Stimulated activated CD8-positive, alpha-beta memory T cell treated with anti-CD3 and anti-CD28 coated beads, Interleukin-12 subunit alpha, Interleukin-12 subunit beta, amount 100 ng/mL, for 4 hours (primary cell): Measurements from ENCODE around the gene RPP30.

Experiments used
- DNase-seq: peaks from one replicate; pipeline ENCODE4 v3.0.0-alpha.2; 2020; ENCODE audit warnings: low read depth

Gene RPP30

DNA sequence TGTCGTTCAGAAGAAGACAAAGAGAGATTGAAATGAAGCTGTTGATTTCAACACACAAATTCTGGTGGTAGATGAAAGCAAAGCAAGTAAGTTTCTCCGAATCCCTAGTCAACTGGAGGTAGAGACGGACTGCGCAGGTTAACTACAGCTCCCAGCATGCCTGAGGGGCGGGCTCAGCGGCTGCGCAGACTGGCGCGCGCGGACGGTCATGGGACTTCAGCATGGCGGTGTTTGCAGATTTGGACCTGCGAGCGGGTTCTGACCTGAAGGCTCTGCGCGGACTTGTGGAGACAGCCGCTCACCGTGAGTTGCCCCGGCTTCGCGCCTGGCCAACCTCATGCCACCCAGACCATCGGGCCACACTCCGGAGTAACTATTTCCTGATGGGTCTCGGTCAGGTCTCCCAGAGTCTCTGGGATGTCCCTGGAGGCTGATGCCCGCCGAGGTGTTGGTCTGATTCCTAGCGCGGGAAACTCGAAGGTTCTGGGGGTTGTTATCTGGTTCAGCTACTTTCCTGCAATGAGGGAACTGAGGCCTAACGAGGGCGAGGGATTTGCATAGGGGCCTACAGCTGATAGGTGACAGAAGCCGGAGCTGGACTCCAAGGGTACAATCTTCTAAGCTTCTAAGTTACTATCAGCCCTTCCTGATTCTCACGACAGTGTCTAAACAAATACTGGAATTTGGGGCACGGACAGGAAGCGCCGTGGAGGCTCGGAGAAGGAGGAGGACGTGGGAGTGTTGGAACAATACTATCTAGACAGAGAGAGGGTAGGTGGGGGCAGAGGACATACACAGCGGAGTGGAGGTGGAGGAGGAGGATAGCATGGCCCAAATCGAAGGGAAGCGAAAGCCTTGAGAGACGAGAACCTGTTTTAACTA is at the start of gene RPP30:
Gene RPP30 (plus strand): TSS at position 209 of the 882 bp plus-strand sequence. CDS start 13 bp downstream, at position 222.
- peak; percentile 64 for DNase-seq

DNA sequence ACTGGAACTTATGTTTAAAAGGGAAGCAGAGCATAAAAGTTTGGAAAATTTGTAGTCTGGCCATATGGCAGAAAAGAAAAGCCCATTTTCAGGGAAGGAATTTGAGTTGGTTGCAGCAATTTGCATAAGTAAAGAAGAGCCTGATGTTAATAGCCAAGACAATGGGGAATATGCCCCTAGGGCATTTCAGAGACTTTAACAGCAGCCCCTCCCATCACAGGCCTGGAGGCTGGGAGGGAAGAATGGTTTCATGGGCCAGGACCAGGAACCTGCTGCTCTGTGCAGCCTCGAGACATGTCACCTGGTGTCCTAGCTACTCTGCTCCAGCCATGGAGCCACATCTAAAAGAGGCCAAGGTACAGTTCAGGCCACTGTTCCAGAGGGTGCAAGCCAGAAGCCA is 49.3 kb upstream of the RPP30 start:
- DNase-seq: no peak

GRCh38 chr10:90832111-90832510 is 39.7 kb upstream of the RPP30 start:
- DNase-seq: no peak

- no peak for DNase-seq
Observed at GRCh38 chr10:90834326-90834725, 37.4 kb upstream of the RPP30 start.

DNA sequence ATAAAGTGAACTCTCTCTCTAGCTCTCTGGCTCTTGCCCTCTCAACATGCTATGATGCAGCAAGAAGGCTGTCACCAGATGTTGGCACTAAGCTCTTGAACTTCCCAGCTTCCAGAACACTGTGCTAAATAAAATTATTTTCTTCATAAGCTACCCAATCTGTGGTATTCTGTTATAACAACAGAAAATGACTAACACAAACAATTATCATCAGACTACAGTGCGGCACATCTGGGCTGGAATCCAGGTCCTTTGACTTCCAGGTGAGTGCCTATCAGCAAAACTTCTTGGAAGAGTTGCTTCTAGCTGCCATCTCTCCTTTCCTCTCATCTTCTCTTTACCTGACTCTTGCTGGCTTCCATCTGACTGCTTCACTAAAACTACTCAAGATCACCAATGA is 34.3 kb upstream of the RPP30 start:
- no peak for DNase-seq

DNA sequence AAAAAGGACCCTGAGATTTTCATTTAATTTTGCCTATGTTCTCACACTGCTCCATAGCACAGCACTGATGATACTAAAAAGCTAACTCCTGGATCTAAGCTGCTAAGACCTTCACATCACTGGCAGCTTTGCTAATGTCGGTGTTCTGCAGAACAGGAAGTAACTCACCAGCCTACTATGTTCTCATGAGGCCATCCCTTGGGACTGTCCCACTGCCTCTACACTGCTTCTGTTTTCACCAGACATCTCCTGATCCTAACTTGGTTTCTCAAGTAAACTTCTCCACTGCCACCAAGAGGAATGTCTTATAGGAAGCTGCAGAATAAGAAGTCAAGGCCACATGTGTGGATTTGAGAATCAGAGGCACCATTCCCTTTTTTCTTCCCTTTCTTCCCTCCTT is 29.0 kb upstream of the RPP30 start:
- DNase-seq: no peak

GRCh38 chr10:90845726-90846125 is 26.0 kb upstream of the RPP30 start:
- no peak for DNase-seq

GRCh38 chr10:90846746-90847145 is 25.0 kb upstream of the RPP30 start:
- no peak for DNase-seq

GRCh38 chr10:90847436-90847835 is 24.3 kb upstream of the RPP30 start:
- no peak for DNase-seq

GRCh38 chr10:90849956-90850749 is 21.6 kb upstream of the RPP30 start:
- no peak for DNase-seq

DNA sequence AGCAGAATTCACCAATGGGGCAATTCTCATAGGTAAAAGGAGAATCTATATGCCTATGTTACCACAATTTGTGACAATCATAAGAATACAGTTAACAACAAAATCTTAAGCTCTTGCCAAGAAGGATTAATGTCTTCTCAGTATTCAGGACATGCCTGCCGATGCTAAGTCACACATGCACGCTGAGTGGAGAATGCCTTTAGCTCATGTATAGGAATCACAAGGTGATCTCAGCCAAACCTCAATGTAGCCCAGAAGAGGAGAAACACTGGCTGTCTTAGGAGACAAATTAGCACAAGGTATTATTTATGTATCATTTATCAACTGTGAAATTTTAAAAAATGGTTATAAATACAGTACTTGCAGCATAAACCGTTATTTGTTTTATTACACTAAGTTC is 16.6 kb upstream of the RPP30 start:
- DNase-seq: no peak

GRCh38 chr10:90856261-90856660 is 15.5 kb upstream of the RPP30 start:
- DNase-seq: no peak

- DNase-seq: peak; percentile 1
Observed at GRCh38 chr10:90856964-90857634, 14.7 kb upstream of the RPP30 start.

DNA sequence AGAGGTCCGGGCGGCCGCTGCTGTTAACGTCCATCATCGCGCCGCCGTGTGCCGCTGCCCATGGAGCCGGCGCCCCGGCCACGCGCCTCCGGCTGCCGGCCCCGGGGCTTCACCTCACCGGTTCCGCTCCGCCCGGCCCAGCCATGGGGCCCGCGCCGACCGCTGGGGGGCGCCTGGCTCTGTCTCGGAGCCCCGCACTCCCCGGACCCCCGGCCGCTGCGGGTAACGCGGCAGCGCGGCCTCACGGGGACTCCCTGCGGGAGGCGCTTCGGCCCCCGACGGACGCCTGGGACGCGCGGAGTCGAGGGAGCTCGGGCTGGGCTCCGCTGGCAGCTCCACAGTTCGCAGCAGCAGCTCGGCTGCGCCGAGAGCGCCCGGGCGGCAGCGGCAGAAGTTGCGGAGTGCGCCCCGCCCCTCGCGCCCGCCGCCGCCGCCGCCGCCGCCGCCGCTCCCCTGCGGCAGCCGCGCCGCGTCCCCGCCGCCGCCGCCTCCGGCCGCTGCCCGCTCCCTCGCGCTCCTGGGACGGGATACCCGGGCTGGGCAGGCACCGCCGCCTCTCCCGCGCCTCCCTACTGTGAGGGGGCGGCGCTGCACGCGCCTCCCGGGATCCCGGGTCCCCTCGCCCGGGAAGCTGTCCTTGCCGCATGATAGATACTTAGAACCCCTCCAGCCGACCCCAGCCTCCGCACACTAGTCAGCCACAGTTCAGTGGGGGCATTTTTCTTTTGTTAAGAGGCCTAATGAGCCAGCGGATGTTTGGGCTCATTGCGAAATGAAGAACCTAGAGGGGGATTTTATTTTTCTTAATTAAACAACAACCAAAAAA is 13.9 kb upstream of the RPP30 start, which contains the start of gene HTR7:
Gene HTR7 (minus strand): TSS at position 405 of the 826 bp plus-strand sequence. CDS start 368 bp downstream, at position 37.
- peak; percentile 50 for DNase-seq

GRCh38 chr10:90858461-90858968 is 13.3 kb upstream of the RPP30 start:
- DNase-seq: no peak

- DNase-seq: no peak
Observed at GRCh38 chr10:90859321-90859751, 12.4 kb upstream of the RPP30 start.

- no peak for DNase-seq
Observed at GRCh38 chr10:90860790-90861189, 11.0 kb upstream of the RPP30 start.

GRCh38 chr10:90862908-90863514 is 8.8 kb upstream of the RPP30 start:
- DNase-seq: no peak

DNA sequence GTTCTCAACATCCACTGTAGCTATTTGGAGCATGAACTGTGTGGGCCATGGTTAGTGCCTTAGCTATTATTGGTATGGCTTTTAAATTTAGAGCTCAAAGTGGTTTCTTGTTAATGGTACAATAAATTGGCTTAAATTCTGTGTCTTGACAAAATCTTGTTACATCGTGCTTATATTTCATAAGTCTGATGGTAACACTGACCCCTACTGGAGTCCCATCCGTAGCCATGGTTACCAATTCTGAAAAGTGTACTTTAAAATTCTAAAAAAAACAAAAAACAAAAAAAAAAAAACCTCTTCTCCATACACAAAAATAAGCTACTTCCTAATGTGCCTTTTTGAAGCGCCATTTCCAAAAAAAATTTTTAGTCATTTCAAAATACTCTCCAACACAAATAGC is 6.4 kb upstream of the RPP30 start:
- no peak for DNase-seq

- DNase-seq: no peak
Observed at GRCh38 chr10:90866050-90866598, 5.7 kb upstream of the RPP30 start.
